HepG2 (cell line): ENCODE measurements around the gene FAM234B. TPM values are rescaled to one million over a fixed set of nuclear protein-coding genes. Genes with fewer than 3 reads are reported as not detected.
A peak's percentile ranks its signal among the peaks of the same experiment; 100 is the strongest.

Experiments
- ATAC-seq: fragments of 200-7000 bp; cut with Tn5 transposase; 3 replicates; pipeline ENCODE4 v1.9.1; 2020; ENCODE audit warnings: mild to moderate bottlenecking, moderate library complexity
- BruUV-seq: library from RNA; stranded (reverse); fragments of 400-500 nt; replicated peaks from 2 replicates; lab custom pipeline; 2021; lab: Mats Ljungman, UMichigan
- CTCF ChIA-PET: fragments of 300-600 bp; formaldehyde crosslinking; extraction: SDS; loops from one replicate; lab custom pipeline; 2021; ENCODE audit warnings: low total read pairs, inconsistent platforms, low intra/inter-chr PET ratio; lab: Yijun Ruan, JAX
- POLR2A ChIA-PET: fragments of 350-600 bp; sonication (Branson Sonifier 250); formaldehyde crosslinking; loops from one replicate; lab custom pipeline; 2020; ENCODE audit warnings: antibody characterized with exemption, inconsistent platforms; lab: Yijun Ruan, JAX
- DNase-seq: peaks from one replicate; pipeline ENCODE4 v3.0.0-alpha.2; 2015; ENCODE audit warnings: low spot score
- FAIRE-seq: peaks from 3 replicates; lab custom pipeline; 2011; peaks lifted over from hg19 to GRCh38; lab: Jason Lieb, UNC
- H2AFZ ChIP-seq: one replicate; pipeline ENCODE4 v1.6.1; 2011; ENCODE audit warnings: low read length, inconsistent platforms
- H3K27ac ChIP-seq: fragments of 300-600 bp; 3 replicates; pipeline ENCODE4 v1.8.0; 2011; ENCODE audit warnings: mixed run types, mild to moderate bottlenecking, mixed read lengths, low read length, inconsistent platforms; ENCODE audit not compliant: insufficient read depth; ENCODE audit errors: extremely low read length
- H3K27me3 ChIP-seq, 2 experiments: fragments of 200-600 bp in 1 of 2; 2 replicates in 1 of 2; 3 replicates in 1 of 2; pipeline versions ENCODE4 v1.6.0 to v1.8.0; 2011; ENCODE audit warnings: low read length in 2 of 2, mild to moderate bottlenecking in 2 of 2, moderate library complexity in 2 of 2, inconsistent platforms in 1 of 2; ENCODE audit not compliant: insufficient read depth in 2 of 2, control insufficient read depth in 1 of 2
- H3K36me3 ChIP-seq, 2 experiments: fragments of 200-600 bp in 1 of 2; replicated peaks in 1 of 2; 2 replicates in 1 of 2; 3 replicates in 1 of 2; pipeline versions ENCODE4 v1.5.1 to v1.8.0; 2011; ENCODE audit warnings: low read length in 2 of 2, inconsistent platforms in 1 of 2; ENCODE audit not compliant: insufficient read depth in 2 of 2, control insufficient read depth in 1 of 2
- H3K4me1 ChIP-seq: 2 replicates; pipeline ENCODE4 v1.5.1; 2012; ENCODE audit warnings: low read length, inconsistent platforms; ENCODE audit not compliant: insufficient read depth
- H3K4me2 ChIP-seq: 2 replicates; pipeline ENCODE4 v1.6.0; 2011; ENCODE audit warnings: low read depth, low read length, inconsistent platforms
- H3K4me3 ChIP-seq, 3 experiments: fragments of 200-600 bp in 1 of 3; sonication (generic), shearing (Covaris generic) in 1 of 3; replicated peaks in 1 of 3; 2 replicates each; pipeline ENCODE4 v1.5.1; 2011 to 2016; ENCODE audit warnings: low read length in 3 of 3, inconsistent platforms in 2 of 3, low read depth in 2 of 3, mild to moderate bottlenecking in 2 of 3, control low read depth in 1 of 3, mixed read lengths in 1 of 3; ENCODE audit not compliant: insufficient read depth in 1 of 3
- H3K79me2 ChIP-seq: one replicate; pipeline ENCODE4 v1.6.1; 2011; ENCODE audit warnings: low read length, inconsistent platforms; ENCODE audit not compliant: insufficient read depth
- H3K9ac ChIP-seq: 2 replicates; pipeline ENCODE4 v1.6.0; 2011; ENCODE audit warnings: mild to moderate bottlenecking, low read depth, low read length, inconsistent platforms; ENCODE audit not compliant: insufficient read depth
- H3K9me3 ChIP-seq: 2 replicates; pipeline ENCODE4 v1.5.1; 2012; ENCODE audit warnings: mild to moderate bottlenecking, low read length
- H4K20me1 ChIP-seq: 2 replicates; pipeline ENCODE4 v1.6.0; 2011; ENCODE audit warnings: inconsistent platforms, mild to moderate bottlenecking, low read length, moderate library complexity; ENCODE audit not compliant: insufficient read depth
- AFF4 ChIP-seq: sonication (generic); formaldehyde crosslinking; IDR thresholded peaks from 2 replicates; pipeline ENCODE4 v1.4.0; 2020; ENCODE audit warnings: missing genetic modification reagents
- BCL6 ChIP-seq: IDR thresholded peaks from 2 replicates; pipeline ENCODE4 v1.6.1; 2016; ENCODE audit warnings: missing genetic modification reagents, missing compliant biosample characterization
- E2F2 ChIP-seq: sonication (generic); formaldehyde crosslinking; IDR thresholded peaks from 2 replicates; pipeline ENCODE4 v1.4.0; 2020; ENCODE audit warnings: missing genetic modification reagents, borderline replicate concordance
- EHMT2 ChIP-seq: fragments of 200-600 bp; sonication (generic); IDR thresholded peaks from 2 replicates; pipeline ENCODE4 v1.7.0; 2017; ENCODE audit warnings: antibody characterized with exemption, low read depth, low read length, borderline replicate concordance
- MED8 ChIP-seq: sonication (generic); formaldehyde crosslinking; IDR thresholded peaks from 2 replicates; pipeline ENCODE4 v1.8.1; 2023; ENCODE audit warnings: mild to moderate bottlenecking, missing genetic modification reagents; ENCODE audit not compliant: insufficient replicate concordance
- NFE2 ChIP-seq: sonication (generic); formaldehyde crosslinking; IDR thresholded peaks from 2 replicates; pipeline ENCODE4 v1.4.0; 2020; ENCODE audit warnings: missing genetic modification reagents
- ZBTB20 ChIP-seq: sonication (generic); formaldehyde crosslinking; IDR thresholded peaks from 2 replicates; pipeline ENCODE4 v1.8.1; 2023; ENCODE audit warnings: missing genetic modification reagents, low read depth, mild to moderate bottlenecking, borderline replicate concordance
- ZNF367 ChIP-seq: sonication (generic); formaldehyde crosslinking; IDR thresholded peaks from 2 replicates; pipeline ENCODE4 v1.4.0; 2020; ENCODE audit warnings: missing genetic modification reagents, borderline replicate concordance
- WGBS: methylation state at CpG from one replicate; pipeline ENCODE4 v1.1.6; 2017; ENCODE audit warnings: low lambda C conversion rate; 5-methylcytosine and 5-hydroxymethylcytosine counted together
- in situ Hi-C: cut with HindIII; loops from 2 replicates; pipeline ENCODE4 v1.10.0; 2017; ENCODE audit warnings: low pct_unique_long_range_greater_than_20kb; ENCODE audit not compliant: extremely low pct_ligation_motif_present
- intact Hi-C: fragments of 100-400 bp; cut with micrococcal nuclease; formaldehyde crosslinking; loops from one replicate; pipeline ENCODE4 v1.10.0; 2022; ENCODE audit not compliant: unreplicated experiment
- polyA plus RNA-seq, 8 experiments: library from polyadenylated mRNA; depleted of rRNA in 3 of 8; stranded (reverse) in 7 of 8; unstranded in 1 of 8; fragments of >200 nt; fragmentation: Illumina TruSeq in 4 of 8; extraction: Trizol in 4 of 8; gene quantifications; 2 replicates each; pipeline versions ENCODE4 v1.2.1 to v1.2.3, GENCODE V29; 2011 to 2016; ENCODE audit warnings: low read depth in 4 of 8, missing spikeins in 1 of 8, mixed read lengths in 1 of 8; ENCODE audit not compliant: insufficient read depth in 1 of 8
- total RNA-seq, 5 experiments: library from RNA; depleted of rRNA; stranded (reverse); fragments of >200 nt; fragmentation: Illumina TruSeq; extraction: Trizol; gene quantifications; 2 replicates each; pipeline ENCODE4 v1.2.3, GENCODE V29; 2016; ENCODE audit warnings: low read depth in 1 of 5

The FAM234B gene
- total and polyA plus RNA-seq, 2 of the 13 experiments (the other 11 are each of a cell fraction or from before 2014, with no cell fraction given), result 7.8 to 13.8 TPM

GRCh38 chr12:13121568-13121967, 77.4 kb downstream of the FAM234B start (continued):
- no peak for TF ChIP-seq ZBTB20 (CRISPR knock-in tag)
- no peak for TF ChIP-seq EHMT2
- TF ChIP-seq AFF4, result no peak
- no peak for TF ChIP-seq E2F2
- TF ChIP-seq MED8, result no peak
- TF ChIP-seq, all 625 proteins: peak for 0

- BruUV-seq, result no TSS peak
- no peaks in the 10 kb centered on the region; the same call in 1 of the 2 replicates for H4K20me1 ChIP-seq
- no peak for TF ChIP-seq NFE2 (CRISPR knock-in tag)
- TF ChIP-seq ZNF367, result no peak
- peak; percentile 65 for TF ChIP-seq BCL6 (CRISPR knock-in tag)
- H3K36me3 ChIP-seq, result no peaks in the 10 kb centered on the region
- H2AFZ ChIP-seq, result no peak overlapping the region
- no peaks in the 10 kb centered on the region for H3K9me3 ChIP-seq
- no peaks in the 10 kb centered on the region for H3K79me2 ChIP-seq
- peaks cover 2 to 27% of the 10 kb centered on the region in 2 experiments; a peak in 2 of 5 replicates for H3K27me3 ChIP-seq
- H3K4me2 ChIP-seq, result no peak overlapping the region
- ChIA-PET POLR2A (no interaction called here), CTCF (no interaction called here)
- no peak overlapping the region for H3K9ac ChIP-seq
- no peak for DNase-seq
- FAIRE-seq, result no peak
- 32% methylated on average over 8 of the region's 8 CpGs for WGBS
- in situ Hi-C loops (no loop called here), intact Hi-C loops (no loop called here)
- H3K4me3 ChIP-seq, result no peak overlapping the region
- H3K27ac ChIP-seq, result no peak overlapping the region
- no peaks in the 10 kb centered on the region for H3K4me1 ChIP-seq
- ATAC-seq, result no peak
Observed at GRCh38 chr12:13124656-13125505, 80.7 kb downstream of the FAM234B start.
